ENCODE measurements around the gene PADI3. TPM values are rescaled to one million over a fixed set of nuclear protein-coding genes. Genes with fewer than 3 reads are reported as not detected.

The PADI3 gene
- total RNA-seq, 1 experiment from 2014 or later: 0.57 TPM

DNA sequence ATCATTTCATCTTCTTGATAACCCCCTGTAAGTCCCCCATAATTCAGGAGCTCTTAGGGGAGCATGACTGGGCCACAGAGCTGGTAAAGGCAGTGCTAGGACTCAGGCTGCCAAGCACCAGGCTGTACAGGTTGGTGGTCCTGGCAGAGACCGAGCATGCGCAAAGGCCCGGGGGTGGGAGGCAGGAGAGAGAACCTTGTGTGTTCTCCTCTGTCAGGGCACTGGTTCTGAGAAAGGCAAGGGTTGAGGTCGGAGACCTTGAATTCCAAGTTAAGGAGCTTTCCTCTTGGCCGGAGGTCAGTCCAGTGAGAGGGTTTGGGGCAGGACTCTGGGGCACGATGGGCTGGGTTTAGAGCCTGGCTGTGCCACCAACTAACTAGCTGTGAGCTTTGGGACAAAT, 23.2 kb downstream of the PADI3 start:
- no peak for DNase-seq (ENCODE audit: low read depth)

DNA sequence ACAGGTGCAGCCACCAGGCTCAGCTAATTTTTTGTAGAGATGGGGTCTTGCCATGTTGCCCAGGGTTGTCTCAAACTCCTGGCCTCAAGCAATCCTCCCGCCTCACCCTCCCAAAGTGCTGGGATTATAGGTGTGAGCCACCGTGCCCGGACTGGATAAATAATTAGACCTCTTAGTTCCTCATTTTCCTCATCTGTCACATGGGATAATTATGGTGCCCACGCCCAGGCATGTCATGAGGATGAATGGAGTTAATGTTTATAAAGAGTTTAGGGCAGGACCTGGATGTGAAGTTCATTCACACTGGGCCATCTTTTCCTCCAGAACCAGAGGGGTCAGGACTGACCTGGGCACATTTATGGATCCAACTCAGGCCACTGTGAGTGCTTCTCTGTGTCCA, 23.7 kb downstream of the PADI3 start:
- no peak for DNase-seq (ENCODE audit: low read depth)

DNA sequence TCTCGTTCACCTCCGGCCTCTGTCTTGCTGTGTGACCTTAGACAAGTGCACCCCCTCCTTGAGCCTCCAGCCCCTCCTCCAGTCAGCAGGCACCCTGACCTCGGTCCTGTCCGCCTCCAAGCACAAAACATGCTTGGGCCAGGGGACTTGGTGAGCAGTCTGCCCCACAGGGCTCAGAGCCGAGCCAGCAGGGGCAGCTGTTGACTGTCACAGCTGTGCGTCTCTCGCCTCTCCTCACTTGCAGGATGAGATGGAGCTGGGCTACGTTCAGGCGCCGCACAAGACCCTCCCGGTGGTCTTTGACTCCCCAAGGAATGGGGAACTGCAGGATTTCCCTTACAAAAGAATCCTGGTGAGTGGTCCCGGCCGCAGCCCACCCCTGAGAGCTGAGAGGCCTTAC, 24.2 kb downstream of the PADI3 start:
- DNase-seq (ENCODE audit: low read depth): no peak

- DNase-seq (ENCODE audit: low read depth): peak; percentile 45
Observed at GRCh38 chr1:17274186-17275170, 25.6 kb downstream of the PADI3 start.

DNA sequence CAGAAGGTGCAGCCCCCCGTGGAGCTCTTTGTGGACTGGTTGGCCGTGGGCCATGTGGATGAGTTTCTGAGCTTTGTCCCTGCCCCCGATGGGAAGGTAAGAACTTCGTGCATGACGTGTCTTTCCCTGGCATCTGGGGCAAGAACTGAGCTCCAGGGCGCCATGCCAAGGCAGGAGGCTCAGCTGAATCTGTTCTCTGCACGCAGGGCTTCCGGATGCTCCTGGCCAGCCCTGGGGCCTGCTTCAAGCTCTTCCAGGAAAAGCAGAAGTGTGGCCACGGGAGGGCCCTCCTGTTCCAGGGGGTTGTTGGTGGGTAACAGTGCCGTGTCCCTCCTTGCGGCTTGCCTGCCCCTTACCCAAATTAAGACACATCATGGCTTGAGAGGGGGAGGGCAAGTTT, 27.7 kb downstream of the PADI3 start:
- DNase-seq (ENCODE audit: low read depth): peak; percentile 55

DNA sequence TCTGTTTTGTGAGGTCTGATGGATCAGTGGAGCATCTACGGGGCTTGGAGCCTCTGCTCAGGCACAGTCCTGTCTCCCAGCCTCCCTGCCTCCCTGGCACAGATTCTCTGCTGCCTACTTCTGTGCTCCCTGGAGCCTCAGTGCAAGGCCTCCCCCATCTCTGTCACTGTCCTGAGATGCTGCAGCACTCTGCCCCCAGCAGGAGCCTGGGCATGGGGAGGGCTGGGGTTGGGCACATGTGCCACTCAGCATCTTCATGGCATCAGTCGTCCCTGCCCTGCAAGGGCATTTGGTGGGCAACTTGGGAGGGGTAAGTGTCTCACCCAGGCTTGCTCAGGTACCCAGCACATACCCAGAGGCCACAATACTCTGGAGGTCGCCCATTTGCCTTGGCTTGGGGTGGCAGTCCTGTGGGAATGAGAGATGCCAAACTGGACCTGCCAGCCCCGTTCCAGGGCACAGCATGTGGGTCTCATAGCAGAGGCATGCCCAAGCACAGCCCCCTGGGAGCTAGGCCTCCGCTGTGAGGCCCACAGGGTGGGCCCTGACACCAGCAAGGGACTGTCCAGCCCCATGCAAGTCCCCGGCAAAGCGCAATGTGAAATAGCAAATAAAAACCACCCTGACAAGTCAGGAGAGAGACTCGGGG, 28.7 kb downstream of the PADI3 start:
- no peak for DNase-seq (ENCODE audit: low read depth)

DNA sequence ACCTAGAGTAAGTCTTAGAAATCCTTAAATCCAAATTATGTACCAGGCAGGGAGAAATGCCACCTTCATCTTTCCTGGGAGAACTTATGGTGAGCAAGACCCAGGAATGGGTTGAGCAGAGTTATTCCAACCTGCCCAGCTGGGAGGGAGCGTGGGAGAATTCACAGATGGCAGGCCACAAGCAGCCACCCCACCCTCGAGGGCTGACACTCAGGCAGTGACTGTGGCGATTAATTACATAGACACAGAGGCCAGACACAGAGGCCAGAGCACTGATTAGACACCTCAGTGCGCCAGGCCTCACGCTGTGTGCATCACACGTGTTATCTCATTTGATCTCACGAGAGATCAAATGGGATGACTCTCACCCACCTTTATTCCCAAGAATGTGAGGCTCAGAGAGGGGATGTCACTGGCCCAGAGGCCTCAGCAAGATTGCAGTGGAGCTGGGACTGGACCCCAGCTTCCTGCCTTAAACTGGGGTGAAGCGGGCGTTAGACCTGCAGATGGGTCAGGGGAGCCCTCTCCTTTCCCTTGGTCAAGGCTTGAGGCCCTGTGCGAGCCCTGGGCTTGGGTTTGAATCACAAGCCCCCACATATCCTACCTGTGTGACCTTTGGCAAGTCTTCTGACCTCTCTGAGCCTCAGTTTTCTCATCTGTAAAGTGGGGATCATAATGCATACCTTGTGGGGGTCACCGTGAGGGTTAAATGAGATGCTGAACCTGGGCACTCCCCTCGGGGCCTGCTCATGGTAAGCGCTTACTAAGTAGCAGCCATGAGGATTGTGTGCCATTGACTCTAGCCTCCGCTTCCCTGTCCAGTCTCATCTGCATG, 30.3 kb downstream of the PADI3 start:
- no peak for DNase-seq (ENCODE audit: low read depth)

DNA sequence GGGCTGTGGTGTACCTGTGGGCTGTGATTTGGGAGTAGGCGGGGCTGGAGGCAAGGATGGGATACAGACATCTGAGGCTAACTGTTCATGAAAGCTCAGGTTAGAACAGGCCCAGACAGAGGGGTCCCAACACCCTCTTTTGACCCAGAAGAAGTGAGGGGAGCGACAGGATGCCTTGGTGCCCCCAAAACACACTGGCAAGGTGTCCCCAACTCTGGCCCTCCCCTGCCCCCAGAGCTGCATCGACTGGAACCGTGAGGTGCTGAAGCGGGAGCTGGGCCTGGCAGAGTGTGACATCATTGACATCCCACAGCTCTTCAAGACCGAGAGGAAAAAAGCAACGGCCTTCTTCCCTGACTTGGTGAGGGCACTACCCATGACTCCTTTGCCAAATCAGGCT, 31.5 kb downstream of the PADI3 start:
- no peak for DNase-seq (ENCODE audit: low read depth)

- no peak for DNase-seq (ENCODE audit: low read depth)
Observed at GRCh38 chr1:17280894-17281293, 32.0 kb downstream of the PADI3 start.

- DNase-seq (ENCODE audit: low read depth): no peak
Observed at GRCh38 chr1:17281775-17282181, 32.9 kb downstream of the PADI3 start.

DNA sequence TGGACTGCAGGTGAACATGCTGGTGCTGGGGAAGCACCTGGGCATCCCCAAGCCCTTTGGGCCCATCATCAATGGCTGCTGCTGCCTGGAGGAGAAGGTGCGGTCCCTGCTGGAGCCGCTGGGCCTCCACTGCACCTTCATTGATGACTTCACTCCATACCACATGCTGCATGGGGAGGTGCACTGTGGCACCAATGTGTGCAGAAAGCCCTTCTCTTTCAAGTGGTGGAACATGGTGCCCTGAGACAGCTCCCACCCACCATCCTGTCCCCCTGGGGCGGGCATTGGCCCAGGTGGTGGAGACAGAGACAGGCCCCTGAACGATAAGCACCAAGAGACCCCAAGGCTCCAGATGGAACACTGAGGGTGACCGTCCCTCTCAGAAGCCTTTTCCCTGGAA, 33.9 kb downstream of the PADI3 start:
- no peak for DNase-seq (ENCODE audit: low read depth)

- no peak for DNase-seq (ENCODE audit: low read depth)
Observed at GRCh38 chr1:17286646-17287045, 37.7 kb downstream of the PADI3 start.

DNA sequence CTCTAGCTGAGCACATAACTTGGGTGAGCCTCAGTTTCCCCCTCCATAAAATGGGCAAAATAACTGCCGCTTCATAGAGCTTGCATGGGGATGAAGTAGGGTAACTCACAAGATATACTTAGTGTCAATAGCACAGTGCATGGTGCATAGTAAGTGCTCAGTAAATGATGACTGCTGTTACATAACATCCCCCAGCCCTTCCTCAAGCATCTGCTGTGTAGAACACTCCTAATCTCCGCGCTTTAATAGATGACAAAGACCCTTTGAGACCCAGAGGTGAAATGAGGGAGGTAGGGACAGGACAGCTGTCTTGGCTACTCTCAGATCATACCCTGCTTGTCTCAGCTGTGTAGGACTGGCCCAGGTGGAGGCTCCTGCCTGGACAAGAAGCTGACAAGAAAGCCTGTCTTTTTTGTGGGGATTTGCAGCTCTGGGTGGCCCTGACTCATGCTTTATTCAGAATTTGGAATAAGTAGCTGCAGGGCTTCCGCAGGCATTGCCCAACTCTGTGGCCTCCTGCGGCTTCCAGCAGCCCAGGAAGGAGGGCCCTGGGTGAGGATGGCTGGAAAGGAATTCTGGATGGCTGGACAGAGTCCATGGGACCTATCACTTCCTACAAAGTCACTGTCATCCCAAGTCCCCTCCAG, 38.4 kb downstream of the PADI3 start:
- peak; percentile 79 for DNase-seq (ENCODE audit: low read depth)

DNA sequence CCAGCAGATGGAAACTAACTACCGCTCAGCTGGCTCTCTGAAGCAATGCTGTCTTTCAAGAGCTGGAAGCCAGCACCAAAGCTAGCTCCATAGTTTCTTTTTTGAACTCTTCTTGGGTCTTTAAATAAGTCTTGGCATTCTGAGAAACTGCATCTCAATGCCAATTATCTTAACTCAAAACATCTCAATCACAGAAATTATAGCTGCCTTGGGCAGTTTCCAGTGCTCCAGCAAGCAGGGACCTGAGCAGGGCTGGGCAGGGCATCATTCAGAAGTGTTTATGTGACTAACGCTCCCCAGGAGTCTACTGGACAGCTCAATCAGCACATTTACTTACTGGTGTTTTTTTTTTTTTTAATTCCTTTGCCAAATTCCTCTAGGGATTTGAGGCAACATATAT, 40.8 kb downstream of the PADI3 start:
- DNase-seq (ENCODE audit: low read depth): no peak

DNA sequence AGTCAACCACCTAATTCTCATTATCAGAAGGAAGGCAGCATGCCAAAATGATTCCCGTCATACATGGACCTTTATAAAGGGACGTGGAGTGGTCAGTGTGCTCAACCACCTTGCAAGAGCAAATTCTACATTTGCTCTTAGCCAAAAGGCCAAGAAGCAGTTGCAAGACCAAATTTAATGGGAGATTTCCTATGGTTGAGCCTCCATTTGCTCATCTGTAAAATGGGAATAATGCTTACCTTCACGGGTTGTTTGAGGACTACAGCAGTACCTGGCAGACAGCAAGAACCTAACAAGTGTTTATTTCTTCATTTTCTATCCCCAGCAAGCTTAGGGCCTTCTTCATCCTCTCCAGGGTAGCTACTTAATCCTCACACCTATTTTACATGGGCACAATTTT, 41.7 kb downstream of the PADI3 start:
- no peak for DNase-seq (ENCODE audit: low read depth)

- no peak for DNase-seq (ENCODE audit: low read depth)
Observed at GRCh38 chr1:17292299-17293160, 43.6 kb downstream of the PADI3 start.

DNA sequence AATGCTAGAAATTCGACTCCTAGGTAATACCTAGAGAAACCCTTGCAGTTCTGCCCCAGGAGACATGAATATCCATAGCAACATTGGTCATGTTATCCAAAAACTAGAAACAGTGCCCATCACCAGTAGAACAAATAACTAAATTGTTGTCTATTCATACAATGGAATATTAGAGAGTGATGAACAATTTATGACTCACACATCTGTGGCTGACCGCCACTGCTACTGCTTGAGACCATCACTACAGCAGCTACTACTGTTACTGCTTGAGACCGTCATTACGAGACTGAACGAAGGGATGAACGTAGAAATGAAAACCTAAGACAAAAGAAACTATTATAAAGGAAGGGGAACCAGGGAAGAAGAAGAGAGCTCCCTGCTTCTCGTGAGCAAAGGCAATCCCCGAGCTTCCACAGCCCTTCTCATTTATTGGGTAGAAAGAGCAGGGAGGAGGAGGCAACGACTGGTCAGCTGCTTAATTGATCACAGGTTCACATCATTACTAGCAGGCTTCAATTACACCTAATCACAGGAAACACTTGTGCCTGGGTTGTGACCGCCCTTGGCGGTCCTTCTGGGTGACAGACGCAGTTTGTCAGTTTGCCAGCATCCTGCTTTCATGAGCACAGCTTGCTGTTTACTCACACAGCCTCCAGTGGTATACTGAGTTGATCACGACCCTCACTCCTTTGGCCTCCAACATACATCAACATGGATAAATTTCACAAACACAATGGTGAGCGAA, 45.0 kb downstream of the PADI3 start:
- no peak for DNase-seq (ENCODE audit: low read depth)

GRCh38 chr1:17295292-17295691, 46.4 kb downstream of the PADI3 start:
- DNase-seq (ENCODE audit: low read depth): no peak

- no peak for DNase-seq (ENCODE audit: low read depth)
Observed at GRCh38 chr1:17296086-17296485, 47.2 kb downstream of the PADI3 start.

DNA sequence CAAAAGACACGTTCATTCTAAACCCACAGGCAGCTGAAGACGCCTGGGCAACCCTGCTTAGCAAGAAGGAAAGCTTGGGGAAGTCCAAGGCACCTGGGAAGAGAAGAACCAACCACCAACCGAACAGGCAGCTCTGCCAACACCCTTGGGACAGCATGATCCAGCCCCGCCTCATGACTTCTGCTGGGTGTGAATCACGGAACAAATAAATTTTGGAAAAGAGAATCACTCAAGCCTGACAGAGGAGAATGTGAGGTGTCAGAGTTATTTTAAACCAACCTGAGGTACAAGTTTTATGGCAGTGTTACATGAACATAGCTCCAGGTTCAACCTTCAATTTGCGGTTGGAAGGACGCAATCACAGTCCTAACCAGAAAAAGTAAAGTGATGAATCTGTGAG, 49.1 kb downstream of the PADI3 start:
- DNase-seq (ENCODE audit: low read depth): no peak

All from LHCN-M2 (cell line).